Gastroesophageal sphincter (tissue), 3 donors: ENCODE data around the gene CERS1.

ENCODE experiments used
- POLR2A ChIP-seq, 2 donors: fragments of 450-650 bp; IDR thresholded peaks; one replicate each; pipeline ENCODE4 v1.6.1; 2017; ENCODE audit warnings: antibody characterized with exemption in 2 of 2, mild to moderate bottlenecking in 2 of 2, moderate library complexity in 1 of 2
- TF ChIP-seq, protein P1 (sequence below), 4 experiments: fragments of 200-600 bp in 2 of 4; fragments of 450-650 bp in 2 of 4; sonication (generic) in 1 of 4; IDR thresholded peaks; one replicate each; pipeline ENCODE4 v1.5.1; 2017 to 2019; ENCODE audit warnings: antibody characterized with exemption in 4 of 4, mild to moderate bottlenecking in 2 of 4, moderate library complexity in 2 of 4

DNA sequence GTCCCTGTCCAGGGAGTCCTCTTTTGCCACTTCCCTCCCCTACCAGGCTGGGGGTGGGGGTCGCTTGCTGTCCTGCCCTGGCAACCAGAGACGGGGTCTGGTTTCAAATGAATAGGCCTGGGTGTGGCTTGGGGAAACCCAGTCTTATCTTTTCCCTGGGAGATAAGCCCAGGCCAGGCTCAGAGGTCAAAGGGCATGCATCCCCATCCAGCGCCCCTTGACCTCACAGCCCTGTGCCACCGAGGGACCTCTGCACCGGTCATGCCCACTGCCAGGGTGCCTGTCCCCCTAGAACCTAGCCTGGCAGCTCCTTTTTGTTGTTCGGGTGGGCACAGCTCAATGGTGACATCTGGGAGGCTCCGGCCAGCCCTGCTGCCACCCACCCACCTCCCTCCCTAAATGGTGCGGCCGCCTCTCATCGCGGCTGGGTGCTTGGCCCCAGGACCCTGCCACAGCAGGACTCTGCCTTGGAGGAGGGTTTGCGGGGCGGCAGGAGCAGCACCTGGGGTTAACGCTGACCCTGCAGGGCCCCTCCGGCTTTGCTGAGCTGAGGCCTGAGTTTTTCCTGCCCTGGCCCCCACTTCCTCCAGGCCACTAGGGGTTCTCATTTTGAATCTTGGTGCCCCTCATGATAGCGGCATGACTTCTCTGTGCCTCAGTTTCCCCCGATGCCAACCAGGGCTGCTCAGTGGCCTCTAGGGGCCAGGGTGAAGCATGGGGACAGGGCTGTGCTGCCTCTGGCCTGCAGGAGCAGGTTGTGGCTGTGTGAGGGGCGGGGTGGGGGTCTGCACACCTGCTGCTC lies 2.9 kb upstream of the CERS1 start:
- no peak for TF ChIP-seq POLR2A (IDR thresholded peaks at IDR 0.05)
- TF ChIP-seq, protein P1, sequence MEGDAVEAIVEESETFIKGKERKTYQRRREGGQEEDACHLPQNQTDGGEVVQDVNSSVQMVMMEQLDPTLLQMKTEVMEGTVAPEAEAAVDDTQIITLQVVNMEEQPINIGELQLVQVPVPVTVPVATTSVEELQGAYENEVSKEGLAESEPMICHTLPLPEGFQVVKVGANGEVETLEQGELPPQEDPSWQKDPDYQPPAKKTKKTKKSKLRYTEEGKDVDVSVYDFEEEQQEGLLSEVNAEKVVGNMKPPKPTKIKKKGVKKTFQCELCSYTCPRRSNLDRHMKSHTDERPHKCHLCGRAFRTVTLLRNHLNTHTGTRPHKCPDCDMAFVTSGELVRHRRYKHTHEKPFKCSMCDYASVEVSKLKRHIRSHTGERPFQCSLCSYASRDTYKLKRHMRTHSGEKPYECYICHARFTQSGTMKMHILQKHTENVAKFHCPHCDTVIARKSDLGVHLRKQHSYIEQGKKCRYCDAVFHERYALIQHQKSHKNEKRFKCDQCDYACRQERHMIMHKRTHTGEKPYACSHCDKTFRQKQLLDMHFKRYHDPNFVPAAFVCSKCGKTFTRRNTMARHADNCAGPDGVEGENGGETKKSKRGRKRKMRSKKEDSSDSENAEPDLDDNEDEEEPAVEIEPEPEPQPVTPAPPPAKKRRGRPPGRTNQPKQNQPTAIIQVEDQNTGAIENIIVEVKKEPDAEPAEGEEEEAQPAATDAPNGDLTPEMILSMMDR (IDR thresholded peaks at IDR 0.05), result no peak
